ENCODE measurements around the gene CACNA2D2. TPM values are rescaled to one million over a fixed set of nuclear protein-coding genes. Genes with fewer than 3 reads are reported as not detected.

The CACNA2D2 gene
- total RNA-seq, result 1.8 TPM

GRCh38 chr3:50503504-50504342, at the start of gene CACNA2D2:
Gene CACNA2D2, minus strand, starts transcription at chr3:50503634. Its CDS starts 211 bp downstream, at chr3:50503423.
- DNase-seq (ENCODE audit: low spot score), result peak; percentile 44

DNA sequence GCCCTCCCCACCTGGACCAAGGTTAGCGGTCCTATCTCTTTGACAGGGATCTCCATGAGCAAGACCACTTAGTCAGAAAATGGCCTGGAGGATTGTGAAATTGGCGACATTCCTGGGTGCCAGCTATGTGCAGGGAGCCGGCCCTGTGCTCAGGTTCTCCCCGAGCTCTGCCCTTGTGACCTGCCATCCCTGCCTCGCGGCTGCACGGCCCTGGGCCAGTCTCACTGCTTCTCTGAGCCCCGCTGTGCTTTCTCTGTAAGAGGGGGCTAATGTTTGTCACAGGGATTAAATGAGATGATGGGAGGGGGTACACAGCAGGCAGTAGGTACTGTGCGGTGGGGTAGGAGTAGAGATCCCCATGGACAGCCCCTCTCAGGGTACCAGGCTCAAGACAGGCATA, 49.2 kb upstream of the CACNA2D2 start:
- no peak for DNase-seq (ENCODE audit: low spot score)

DNA sequence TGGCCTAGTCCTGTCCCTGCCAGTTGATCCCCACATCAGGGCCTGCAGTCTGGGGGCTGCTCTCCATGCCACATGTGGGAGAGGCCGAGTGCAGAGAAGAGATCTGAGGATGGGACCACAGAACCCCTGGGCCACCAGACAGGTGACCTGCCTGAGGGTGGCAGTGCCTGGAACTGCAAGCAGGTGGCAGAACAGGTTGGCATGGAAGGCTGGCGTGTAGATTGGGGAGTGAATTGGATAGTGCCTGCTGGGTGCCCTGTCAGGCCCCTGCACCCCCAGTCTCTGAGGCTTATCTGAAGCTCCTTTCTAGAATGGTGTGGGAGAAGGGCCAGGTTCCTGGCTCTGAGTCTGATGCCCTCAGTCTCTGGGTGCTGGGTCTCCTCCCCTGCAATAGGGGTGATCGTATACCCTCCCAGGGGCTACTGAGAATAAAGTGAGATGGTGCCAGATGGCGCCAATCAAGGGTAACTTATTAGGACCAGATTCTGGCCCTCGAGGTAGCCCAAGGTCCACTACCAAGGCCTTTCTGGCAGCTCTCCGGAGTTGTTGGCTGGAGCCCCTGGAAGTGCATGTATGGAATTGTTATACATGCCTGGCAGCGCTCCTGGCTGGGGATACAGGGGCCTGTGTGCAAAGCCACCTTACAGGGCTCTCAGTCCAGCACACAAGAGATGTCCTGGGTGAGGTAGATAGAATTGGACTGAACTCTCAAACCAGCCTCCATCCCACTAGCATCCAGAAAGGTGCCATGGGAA, 48.4 kb upstream of the CACNA2D2 start:
- no peak for DNase-seq (ENCODE audit: low spot score)

DNA sequence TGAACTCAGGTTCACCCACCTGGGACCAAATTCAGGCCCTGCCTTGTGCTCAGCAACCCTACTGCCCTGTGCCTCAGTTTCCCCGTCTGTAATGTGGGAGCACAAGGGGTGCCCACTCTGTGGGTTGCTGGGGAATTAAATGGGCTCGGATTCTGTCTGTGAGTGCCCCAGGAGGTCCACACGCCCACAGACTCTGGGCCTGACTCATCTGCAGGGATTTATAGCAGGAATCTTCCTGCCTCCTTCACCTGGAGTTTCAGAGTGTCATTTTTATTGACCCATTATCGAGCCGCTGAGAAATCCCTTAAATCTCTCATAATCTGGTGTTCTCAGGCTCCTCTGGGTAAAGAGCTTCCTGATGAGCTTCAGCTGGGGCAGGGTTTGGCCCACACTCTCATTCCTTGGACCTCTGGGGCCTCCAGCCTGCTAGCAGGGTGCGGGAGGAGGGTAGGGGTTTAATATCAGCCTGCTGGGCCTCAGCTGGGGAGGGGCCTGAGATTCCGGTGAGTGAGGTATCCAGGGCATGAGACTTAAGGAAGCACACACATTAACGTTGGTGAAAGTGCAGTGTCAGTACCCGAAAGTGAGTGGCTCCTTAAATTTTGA, 47.7 kb upstream of the CACNA2D2 start:
- no peak for DNase-seq (ENCODE audit: low spot score)

GRCh38 chr3:50550079-50550736, 46.8 kb upstream of the CACNA2D2 start:
- DNase-seq (ENCODE audit: low spot score), result peak; percentile 40

DNA sequence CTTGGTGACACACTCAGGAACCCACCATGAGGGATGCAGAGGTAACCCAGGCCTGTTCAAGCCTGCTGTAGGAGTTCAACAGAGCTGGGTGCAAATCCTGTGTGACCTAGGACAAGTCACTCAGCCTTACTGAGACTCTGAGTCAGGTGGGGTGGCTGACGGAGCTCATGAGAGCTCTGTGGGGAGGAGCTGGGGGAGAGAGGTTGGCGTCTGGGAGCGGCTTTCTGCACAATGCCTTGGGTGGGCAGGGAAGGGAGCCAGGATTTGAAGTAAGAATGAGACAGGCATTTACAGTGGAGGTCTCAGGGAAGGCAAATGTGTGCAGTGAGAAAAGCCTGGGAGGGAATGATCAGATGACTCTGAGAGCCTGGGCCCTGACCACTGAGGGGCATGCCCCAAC, 45.8 kb upstream of the CACNA2D2 start:
- no peak for DNase-seq (ENCODE audit: low spot score)

DNA sequence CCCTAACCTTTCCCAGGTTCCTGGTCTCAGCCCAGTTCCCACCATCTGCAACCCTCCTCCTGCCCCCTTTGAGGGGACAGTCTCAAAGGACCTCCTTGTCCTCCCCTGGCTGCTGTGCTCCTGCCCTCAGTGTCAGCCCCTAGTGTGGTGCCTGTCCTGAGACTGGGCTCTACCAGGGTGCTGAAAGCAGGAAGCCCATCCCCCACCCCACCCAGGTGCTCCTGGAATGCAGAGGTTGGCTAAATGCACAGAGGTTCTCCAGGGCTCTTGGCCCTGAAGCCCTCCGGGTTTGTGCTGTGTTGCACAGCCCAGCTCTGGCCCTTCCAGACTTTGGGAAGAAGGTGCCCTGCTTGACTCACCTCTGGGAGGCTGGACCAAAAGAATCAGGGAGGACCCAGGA, 42.3 kb upstream of the CACNA2D2 start:
- no peak for DNase-seq (ENCODE audit: low spot score)

DNA sequence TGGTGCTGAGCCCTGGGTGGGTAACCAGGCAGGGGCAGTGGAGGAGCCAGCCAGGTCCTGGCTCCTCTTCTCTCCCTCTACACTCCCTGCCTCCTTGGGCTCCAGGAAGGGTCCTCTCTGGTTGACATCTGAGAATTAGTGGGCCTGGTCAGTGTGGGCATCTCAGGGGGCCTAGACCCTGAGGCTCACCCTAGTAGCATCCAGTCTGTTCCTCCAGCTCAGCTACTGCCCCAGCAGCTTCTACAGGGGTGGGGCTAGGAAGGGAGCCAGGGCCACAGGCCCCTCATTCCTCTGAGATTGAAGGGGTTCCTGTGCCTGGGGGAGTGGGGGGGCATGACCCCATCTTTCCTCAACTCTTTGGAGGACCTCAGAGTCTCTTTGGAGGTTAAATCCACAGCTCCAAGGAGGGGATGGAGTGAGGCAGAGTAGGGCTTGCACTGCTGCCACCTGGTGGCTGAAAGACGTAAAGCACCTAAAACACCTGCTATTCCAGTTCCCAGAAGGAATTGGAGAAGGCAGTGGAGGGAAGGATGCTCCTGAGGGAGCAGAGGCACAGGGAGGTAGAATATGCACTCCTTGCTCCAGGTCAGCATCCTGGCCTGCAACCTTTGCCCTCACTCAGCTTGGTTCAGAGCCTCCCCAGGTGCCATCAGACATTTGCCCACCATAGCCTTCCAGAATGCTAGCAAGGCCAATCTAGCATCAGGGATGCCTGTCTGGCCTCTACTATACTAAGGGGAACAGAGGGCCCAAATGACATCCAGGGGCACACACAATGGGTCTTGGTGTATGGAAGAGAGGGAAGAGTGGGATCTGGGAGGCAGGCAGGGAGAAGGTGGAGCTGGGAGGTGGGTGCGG, 39.0 kb upstream of the CACNA2D2 start:
- peak; percentile 68 for DNase-seq (ENCODE audit: low spot score)

- no peak for DNase-seq (ENCODE audit: low spot score)
Observed at GRCh38 chr3:50539356-50540286, 36.2 kb upstream of the CACNA2D2 start.

DNA sequence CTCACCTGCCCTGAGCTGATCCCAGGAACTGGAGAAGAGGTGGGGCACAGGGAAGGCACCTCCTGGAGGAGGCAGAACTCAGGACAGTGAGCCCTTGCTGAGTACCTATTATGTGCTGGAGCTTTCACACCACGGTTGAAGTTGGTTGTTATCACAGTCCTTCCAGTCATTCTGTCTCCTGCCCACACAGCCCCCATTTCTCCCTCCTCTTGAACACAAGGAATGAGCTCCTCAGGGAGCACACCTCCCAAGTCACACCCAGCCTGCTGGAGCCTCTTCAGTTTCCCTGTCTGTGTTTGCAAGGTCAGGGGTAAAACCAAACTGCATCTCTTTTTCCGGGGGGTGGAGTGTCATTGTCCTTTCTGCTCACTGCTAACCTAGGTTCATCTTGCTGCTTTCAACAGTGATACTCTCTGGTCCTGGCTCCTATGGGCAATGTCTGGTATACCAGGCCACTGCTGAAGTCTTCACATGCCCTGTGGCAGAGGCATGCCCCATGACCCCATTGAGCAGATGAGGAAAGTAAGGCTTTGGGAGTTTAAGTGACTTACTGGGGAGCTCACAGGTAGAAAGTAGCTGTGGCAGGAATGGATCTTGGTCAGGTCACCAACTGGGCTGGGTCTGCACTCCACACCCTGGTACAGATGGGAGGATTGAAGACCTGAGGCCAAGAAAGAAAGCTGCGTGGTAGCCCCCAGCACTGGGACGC, 34.1 kb upstream of the CACNA2D2 start:
- DNase-seq (ENCODE audit: low spot score), result no peak

GRCh38 chr3:50536471-50537180, 33.2 kb upstream of the CACNA2D2 start:
- DNase-seq (ENCODE audit: low spot score), result no peak

DNA sequence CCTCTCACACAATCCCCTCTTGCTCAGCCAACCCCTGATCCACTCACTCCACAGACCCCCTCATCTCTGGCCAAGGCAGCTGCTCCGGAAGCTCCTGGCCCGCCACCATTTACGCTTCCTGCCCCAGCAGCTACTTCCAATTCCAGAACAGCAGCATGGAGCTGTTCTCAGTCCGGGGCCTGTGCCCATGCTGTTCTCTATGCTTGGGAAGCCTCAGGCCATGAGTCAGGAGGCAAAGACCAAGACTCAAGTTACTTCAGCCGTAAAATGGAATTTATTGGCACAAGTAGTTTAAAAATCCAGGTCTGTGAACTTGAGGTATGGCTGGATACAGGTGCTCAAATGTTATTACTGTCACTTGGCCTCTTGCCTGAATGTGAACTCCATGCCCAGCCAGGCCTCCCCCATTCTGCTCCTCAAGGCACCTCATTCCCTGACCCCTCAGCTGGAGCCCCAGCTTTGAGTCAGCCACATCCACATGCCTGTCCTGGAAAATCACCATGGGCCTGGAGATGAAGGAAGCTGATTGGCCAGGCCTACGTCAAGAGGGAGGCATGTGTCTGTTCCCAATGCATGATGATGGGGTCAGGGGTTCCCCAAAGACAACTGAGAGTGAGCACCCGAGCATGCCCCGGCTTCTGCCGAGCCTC, 31.4 kb upstream of the CACNA2D2 start:
- DNase-seq (ENCODE audit: low spot score), result no peak

DNA sequence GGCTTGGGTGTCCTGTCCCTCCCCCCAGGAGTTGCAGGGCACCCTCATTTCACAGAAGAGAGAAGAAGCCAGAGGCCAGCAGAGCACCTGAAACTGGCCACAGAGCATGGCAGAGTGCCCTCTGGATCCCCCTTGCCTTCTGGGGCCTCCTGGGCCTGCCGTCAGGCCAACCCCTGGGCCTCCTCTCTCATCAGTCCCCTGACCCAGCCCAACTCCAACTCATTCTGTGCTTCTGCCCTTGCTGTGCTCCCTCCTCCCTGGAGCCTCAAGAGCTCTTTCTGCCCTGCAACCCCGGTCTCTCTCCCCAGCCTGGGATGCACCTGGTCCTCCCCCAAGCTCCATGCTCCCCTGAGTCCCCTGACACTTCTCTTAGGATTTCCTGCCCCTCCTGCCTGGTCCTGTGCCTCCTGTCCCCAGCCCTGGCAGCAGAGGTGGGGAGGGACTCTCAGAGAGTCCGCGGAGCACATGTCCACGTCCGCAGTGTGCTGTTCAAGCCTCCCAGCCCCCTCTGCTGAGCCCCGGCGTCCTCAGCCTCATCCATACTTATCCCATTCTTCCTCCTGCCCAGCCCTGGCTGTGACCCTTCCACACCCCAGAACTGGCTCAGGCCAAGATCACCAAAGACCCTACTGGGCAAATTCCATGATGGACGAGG, 30.5 kb upstream of the CACNA2D2 start:
- DNase-seq (ENCODE audit: low spot score), result no peak

GRCh38 chr3:50533316-50533715, 29.9 kb upstream of the CACNA2D2 start:
- no peak for DNase-seq (ENCODE audit: low spot score)

GRCh38 chr3:50532062-50532705, 28.8 kb upstream of the CACNA2D2 start:
- DNase-seq (ENCODE audit: low spot score), result no peak

DNA sequence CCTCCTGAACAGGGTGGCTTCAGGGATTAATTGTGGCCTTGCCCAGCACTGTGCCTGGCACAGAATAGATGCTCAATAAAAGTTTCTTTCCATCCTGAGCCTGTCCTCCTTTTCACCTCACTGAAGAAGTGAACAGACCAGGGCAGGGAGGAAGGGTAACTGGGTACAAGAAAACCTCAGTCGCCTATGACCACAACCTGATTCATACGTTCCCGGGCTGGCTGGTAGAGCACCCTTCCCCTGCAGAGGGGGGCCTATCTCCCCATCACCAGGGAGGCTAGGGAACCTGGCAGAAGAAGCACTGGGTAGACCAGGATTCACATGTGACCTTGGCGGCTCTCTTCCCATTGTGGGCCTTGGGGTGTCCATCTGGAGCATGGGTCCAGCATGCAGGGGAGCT, 27.8 kb upstream of the CACNA2D2 start:
- no peak for DNase-seq (ENCODE audit: low spot score)

All from mucosa of gallbladder (tissue), 1 donor.